ENCODE results near the gene MDM1.

DNA sequence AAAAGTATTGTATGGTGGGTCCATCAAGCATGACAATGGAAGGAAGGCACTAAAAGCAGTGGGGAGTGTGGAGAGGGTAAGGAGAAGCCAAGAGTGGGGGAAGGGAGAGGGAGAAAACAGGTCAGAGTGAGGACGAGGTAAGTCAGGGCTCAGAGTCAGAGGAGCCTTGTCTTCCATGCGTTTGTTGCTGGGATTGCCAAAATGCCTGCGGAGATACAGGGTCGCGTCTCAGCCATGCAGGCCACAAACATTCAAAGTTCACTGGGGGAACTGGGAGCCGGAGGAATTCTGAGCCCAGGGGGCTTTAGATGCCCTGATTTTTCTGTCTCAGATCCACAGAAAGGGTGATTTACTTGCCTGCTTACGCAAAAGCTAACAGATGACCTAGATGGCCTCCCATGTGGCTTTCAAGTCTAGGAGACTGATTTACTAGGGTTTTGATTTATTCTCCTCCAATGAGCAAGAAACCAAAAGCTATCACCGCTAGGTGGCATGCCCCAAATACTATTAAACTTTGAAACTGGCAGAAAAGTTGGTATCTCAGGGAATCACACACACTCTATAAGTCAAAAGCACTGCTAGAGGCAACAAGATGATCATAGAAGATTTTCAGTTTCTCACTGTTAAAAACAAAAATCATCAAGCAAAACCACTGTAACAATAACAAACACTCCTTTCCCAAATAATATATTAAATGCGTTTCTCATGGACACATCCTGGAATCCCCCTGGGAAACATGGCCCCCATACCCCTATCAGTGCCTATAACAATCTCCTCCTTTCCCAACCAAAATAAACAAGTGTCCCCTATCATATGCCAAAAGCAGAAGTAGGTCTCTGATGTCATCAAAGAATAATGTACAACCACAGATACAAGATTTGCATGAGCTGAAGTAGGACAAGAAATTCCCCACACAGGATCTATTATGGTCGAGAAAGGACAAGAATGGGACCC, 26.6 kb upstream of the MDM1 start:
- TF ChIP-seq POLR2A (IDR thresholded peaks at IDR 0.05; ENCODE audit: low read length) (no peak), GATA1 (IDR thresholded peaks at IDR 0.05; ENCODE audit: low read depth, low read length) (no peak)
